ENCODE data around the gene MYCBPAP.
"Not testable (repeated sequence)": the region's sequence is repeated elsewhere in the genome, so short reads cannot be mapped to it uniquely, and the experiment has no call there.

The MYCBPAP gene

DNA sequence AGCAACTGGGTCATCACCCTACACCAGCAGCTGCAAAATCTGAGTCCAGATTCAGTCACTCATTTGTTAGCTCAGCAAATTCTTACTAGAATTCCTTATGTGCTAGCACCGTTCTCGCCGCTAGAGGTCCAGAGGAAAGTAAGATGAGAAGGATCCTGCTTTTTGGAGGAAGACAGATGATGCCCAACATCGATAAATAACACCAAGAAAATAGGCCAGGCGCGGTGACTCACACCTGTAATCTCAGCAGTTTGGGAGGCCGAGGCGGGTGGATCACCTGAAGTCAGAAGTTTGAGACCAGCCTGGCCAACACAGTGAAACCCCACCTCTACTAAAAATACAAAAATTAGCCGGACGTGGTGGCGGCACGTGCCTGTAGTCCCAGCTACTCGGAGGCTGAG lies 35.5 kb upstream of the MYCBPAP start:
- not testable (repeated sequence) for DNase-seq

DNA sequence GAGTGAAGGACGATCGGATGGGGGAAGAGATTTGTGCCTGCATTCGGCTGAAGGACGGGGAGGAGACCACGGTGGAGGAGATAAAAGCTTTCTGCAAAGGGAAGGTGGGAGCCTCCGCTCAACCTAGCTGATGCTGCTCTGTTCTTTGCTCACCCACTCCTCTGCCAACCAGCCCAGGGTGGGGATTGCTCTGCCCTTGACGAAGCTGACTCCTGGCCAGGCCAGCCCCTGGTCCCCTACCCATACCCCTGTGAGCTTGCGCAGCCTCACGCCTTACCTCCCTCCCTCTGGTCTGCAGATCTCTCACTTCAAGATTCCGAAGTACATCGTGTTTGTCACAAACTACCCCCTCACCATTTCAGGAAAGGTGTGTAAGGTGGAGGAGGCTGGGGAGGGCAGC lies 34.3 kb upstream of the MYCBPAP start:
- DNase-seq, result no peak

DNA sequence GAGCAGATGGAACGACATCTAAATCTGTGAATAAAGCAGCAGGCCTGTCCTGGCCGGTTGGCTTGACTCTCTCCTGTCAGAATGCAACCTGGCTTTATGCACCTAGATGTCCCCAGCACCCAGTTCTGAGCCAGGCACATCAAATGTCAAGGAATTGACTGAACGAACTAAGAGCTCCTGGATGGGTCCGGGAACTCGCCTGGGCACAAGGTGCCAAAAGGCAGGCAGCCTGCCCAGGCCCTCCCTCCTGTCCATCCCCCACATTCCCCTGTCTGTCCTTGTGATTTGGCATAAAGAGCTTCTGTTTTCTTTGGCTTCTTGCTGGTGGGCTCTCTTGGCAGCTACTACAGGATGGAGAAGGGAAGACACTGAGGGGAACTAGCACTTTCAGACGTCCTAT lies 33.7 kb upstream of the MYCBPAP start:
- no peak for DNase-seq

- DNase-seq, result no peak
Observed at GRCh38 chr17:50475362-50475761, 32.9 kb upstream of the MYCBPAP start.

- not testable (repeated sequence) for DNase-seq
Observed at GRCh38 chr17:50475775-50476544, 32.3 kb upstream of the MYCBPAP start.

DNA sequence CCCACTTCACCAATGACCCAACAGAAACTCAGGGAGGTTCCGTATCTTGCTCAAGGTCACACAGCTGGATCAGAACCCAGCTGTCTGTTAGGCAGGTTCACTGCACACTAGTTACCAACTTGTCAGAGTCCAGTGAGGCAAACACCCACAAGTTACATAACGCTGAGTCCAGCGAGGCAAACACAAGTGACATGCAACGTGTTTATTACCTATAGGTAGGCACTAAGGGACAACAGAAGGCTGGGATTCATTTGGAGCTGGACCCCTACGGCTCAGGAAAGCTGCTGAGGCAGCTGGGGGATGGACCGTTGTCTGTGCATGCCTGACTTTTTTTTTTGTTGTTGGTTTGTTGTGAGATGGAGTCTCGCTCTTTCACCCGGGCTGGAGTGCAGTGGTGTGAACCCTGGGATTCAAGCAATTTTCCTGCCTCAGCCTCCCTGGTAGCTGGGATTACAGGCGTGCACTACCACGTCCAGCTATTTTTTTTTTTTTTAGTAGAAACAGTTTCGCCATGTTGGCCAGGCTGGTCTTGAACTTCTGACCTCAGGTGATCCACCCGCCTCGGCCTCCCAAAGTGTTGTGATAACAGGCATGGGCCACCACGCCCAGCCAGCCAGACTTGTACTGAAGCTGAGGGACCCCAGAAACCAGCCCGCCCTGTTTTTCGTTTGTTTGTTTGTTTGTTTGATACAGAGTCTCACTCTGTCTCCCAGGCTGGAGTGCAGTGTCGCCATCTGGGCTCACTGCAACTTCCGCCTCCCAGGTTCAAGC lies 31.5 kb upstream of the MYCBPAP start:
- no peak for DNase-seq

DNA sequence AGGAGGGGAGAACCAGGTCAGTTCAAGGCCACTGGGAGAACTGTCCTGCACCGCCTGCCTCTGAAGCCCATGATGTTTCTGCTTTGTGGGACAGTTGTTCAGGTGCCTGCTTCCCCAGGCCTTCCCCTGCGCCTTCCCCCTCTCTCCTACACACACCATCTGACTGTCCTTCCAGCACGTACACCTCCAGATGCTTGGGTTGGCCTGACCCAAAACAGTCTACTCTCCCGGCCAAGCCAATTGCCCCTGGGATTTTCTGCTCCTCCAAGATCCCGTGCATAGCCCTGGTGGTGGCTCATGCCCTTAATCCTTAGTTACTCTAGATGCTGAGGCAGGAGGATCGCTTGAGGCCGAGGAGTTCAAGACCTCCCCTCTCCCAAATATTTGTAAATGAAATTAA lies 30.3 kb upstream of the MYCBPAP start:
- no peak for DNase-seq

- DNase-seq, result peak; percentile 90
Observed at GRCh38 chr17:50478391-50479381, 29.6 kb upstream of the MYCBPAP start, which contains the start of gene RSAD1. TSS of gene RSAD1 (plus strand) at chr17:50478860. CDS start at chr17:50478885, 25 bp downstream.

- DNase-seq, result peak; percentile 81
Observed at GRCh38 chr17:50479522-50480141, 28.6 kb upstream of the MYCBPAP start.

- no peak for DNase-seq
Observed at GRCh38 chr17:50480142-50480764, 28.0 kb upstream of the MYCBPAP start.

- DNase-seq, result no peak
Observed at GRCh38 chr17:50480854-50481490, 27.3 kb upstream of the MYCBPAP start.

DNA sequence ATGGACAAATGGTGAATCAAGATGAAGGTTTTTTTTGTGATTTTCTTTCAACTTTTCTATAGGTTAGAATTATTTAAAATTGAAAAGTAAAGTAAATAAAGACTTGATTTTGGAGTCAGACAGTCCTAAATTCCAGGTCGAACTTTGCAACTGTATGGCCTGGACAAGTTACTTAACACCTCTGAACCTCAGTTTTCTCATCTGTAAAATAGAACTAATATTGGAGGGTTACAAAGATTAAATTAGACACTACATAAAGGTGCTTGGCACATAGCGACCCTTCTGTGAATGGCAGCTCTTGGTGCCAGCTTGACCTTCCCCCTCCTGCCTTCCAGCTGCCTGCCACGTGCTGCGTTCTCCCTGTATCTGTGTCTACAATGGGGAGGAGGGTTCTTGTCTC lies 26.6 kb upstream of the MYCBPAP start:
- DNase-seq, result no peak

DNA sequence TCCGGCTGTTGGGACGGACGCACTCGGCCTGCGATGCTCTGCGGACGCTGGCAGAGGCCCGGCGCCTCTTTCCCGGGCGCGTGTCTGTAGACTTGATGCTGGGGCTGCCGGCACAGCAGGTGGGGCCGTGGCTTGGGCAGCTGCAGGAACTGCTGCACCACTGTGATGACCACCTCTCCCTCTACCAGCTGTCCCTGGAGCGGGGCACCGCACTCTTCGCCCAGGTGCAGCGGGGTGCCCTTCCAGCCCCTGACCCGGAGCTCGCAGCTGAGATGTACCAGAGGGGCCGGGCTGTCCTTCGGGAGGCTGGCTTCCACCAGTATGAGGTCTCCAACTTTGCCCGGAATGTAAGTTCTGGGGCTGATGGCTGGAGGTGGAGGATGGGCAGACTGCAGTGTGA lies 26.1 kb upstream of the MYCBPAP start:
- DNase-seq, result no peak

GRCh38 chr17:50482516-50482915 lies 25.7 kb upstream of the MYCBPAP start:
- DNase-seq, result peak; percentile 84

DNA sequence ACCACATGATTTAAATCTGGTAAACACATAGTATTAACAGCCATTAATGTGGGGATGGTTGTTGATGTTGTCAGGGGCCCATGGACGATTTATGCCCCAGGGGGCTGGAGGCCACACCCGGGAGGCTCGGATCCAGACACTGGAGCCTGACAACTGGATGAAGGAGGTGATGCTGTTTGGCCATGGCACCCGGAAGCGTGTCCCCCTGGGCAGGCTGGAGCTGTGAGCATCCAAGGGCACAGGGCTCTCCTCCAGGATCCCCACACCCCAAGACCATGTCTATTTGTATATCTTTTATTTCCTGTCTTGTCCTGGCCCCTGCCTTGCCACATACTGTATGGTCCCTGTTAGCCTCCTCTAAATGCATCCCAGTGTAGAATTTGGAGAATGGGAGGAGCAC lies 25.0 kb upstream of the MYCBPAP start:
- DNase-seq, result no peak

DNA sequence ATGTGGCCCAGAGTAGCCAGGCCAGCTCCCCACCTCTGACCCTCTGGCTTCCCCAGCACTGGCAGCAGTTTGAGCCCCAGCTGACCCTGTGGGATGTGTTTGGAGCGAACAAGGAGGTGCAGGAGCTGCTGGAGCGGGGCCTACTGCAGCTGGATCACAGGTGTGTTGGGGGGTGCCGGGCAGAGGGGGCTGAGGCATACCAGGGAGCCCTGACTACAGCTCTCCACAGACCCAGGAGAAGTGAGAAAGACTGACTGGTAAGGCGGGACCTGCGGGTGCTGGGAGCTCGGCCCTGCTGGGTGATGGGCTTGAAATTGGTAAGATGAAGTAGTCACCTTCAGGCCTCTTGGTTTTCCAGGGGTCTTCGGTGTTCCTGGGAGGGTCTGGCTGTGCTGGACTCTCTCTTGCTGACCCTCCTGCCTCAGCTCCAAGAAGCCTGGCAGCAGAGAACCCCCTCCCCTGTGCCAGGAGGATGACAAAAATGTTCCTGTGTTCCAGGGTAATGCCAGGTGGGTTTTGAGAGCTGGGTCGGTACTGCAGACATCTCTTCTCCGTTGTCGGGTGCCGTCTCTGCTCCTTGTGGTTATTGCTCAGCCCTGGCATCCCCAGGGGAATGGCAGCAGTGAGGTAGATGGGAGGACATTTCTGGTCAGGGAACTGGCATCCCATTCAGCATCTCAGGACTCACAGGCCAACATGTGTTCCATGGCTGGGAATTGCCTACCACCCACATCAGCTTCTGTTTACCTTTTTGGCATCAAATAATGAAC lies 23.7 kb upstream of the MYCBPAP start:
- DNase-seq, result no peak

GRCh38 chr17:50487213-50488096 lies 20.8 kb upstream of the MYCBPAP start:
- no peak for DNase-seq

- DNase-seq, result no peak
Observed at GRCh38 chr17:50488880-50489279, 19.4 kb upstream of the MYCBPAP start.

DNA sequence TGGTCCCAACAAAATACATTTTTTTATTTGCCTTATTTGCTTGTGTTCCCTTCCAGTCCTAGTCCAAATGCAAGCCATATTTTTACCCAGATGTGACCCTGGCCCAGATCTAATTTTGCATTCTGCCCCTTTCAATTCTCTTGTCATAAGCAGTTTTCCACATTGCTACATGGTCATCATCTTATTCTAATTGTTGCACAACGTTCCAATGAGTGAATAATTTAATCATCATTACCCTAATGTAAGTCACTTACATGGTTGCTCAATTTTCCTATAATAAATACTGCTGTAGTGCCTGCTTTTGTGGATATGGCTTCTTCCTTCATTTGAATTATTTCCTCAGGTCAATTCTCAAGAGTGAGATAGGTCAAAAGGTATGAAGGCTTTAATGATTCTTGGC lies 16.7 kb upstream of the MYCBPAP start:
- no peak for DNase-seq

- no peak for DNase-seq
Observed at GRCh38 chr17:50492214-50492613, 16.0 kb upstream of the MYCBPAP start.

All from activated CD4-positive, alpha-beta T cell treated with anti-CD3 and anti-CD28 coated beads, Interleukin-2, amount 50 U/mL, for 16 hours (primary cell).